GM19043 (cell line): ENCODE data around the gene ACSF3.
"Not testable (repeated sequence)": the region's sequence is repeated elsewhere in the genome, so short reads cannot be mapped to it uniquely, and the experiment has no call there.

Experiments used
- ATAC-seq: cut with Tn5 transposase; IDR thresholded peaks from one replicate; pipeline ENCODE4 v1.9.1; 2021; ENCODE audit warnings: low read depth; ENCODE audit not compliant: unreplicated experiment

ACSF3 gene

GRCh38 chr16:89155851-89156739 lies 62.4 kb downstream of the ACSF3 start:
- no peak for ATAC-seq

GRCh38 chr16:89156740-89157645 lies 63.3 kb downstream of the ACSF3 start:
- ATAC-seq, result no peak

- no peak for ATAC-seq
Observed at GRCh38 chr16:89157778-89158177, 64.1 kb downstream of the ACSF3 start.

- no peak for ATAC-seq
Observed at GRCh38 chr16:89159066-89159849, 65.6 kb downstream of the ACSF3 start.

- ATAC-seq, result no peak
Observed at GRCh38 chr16:89159850-89160354, 66.2 kb downstream of the ACSF3 start.

- ATAC-seq, result no peak
Observed at GRCh38 chr16:89160977-89161701, 67.5 kb downstream of the ACSF3 start.

GRCh38 chr16:89161763-89162713 lies 68.4 kb downstream of the ACSF3 start:
- no peak for ATAC-seq

- ATAC-seq, result no peak
Observed at GRCh38 chr16:89163297-89163696, 69.6 kb downstream of the ACSF3 start.

GRCh38 chr16:89164436-89164835 lies 70.8 kb downstream of the ACSF3 start:
- ATAC-seq, result no peak

- no peak for ATAC-seq
Observed at GRCh38 chr16:89164847-89165680, 71.4 kb downstream of the ACSF3 start.

GRCh38 chr16:89165681-89165979 lies 72.0 kb downstream of the ACSF3 start:
- not testable (repeated sequence) for ATAC-seq

- ATAC-seq, result no peak
Observed at GRCh38 chr16:89166696-89167424, 73.2 kb downstream of the ACSF3 start.

- no peak for ATAC-seq
Observed at GRCh38 chr16:89167425-89167941, 73.8 kb downstream of the ACSF3 start.

GRCh38 chr16:89168381-89169189 lies 74.9 kb downstream of the ACSF3 start:
- no peak for ATAC-seq

GRCh38 chr16:89169778-89170177 lies 76.1 kb downstream of the ACSF3 start:
- no peak for ATAC-seq
